Upper lobe of left lung (tissue), 4 donors: ENCODE results near the gene LBX1.

Experiments
- POLR2A ChIP-seq, 4 donors: fragments of 450-650 bp; IDR thresholded peaks; one replicate each; pipeline ENCODE4 v1.5.1; 2016 to 2017; ENCODE audit warnings: antibody characterized with exemption in 4 of 4, mild to moderate bottlenecking in 2 of 4
- TF ChIP-seq, protein P1 (sequence below), 6 experiments: fragments of 450-650 bp in 4 of 6; fragments of 200-600 bp in 2 of 6; sonication (generic) in 2 of 6; IDR thresholded peaks; one replicate each; pipeline ENCODE4 v1.5.1; 2016 to 2019; ENCODE audit warnings: antibody characterized with exemption in 6 of 6

DNA sequence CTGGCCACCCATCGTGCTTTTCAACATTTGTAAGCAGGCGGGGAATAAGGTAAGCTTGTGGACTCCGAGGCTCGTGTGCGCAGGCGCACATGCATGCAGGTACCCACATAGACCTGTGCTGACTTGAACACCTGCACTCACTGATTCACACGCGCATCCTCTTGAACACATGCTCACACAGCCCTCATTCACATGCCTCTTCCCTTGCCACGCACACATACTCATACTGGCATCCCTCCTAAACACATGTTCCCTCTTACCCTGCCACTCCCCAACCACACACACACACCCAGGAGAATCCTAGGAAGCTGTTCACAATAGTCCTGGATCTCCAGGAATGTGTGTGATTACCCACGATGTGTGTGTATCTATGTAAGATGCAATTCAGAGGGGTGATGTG lies 44.1 kb upstream of the LBX1 start:
- TF ChIP-seq, protein P1, sequence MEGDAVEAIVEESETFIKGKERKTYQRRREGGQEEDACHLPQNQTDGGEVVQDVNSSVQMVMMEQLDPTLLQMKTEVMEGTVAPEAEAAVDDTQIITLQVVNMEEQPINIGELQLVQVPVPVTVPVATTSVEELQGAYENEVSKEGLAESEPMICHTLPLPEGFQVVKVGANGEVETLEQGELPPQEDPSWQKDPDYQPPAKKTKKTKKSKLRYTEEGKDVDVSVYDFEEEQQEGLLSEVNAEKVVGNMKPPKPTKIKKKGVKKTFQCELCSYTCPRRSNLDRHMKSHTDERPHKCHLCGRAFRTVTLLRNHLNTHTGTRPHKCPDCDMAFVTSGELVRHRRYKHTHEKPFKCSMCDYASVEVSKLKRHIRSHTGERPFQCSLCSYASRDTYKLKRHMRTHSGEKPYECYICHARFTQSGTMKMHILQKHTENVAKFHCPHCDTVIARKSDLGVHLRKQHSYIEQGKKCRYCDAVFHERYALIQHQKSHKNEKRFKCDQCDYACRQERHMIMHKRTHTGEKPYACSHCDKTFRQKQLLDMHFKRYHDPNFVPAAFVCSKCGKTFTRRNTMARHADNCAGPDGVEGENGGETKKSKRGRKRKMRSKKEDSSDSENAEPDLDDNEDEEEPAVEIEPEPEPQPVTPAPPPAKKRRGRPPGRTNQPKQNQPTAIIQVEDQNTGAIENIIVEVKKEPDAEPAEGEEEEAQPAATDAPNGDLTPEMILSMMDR (IDR thresholded peaks at IDR 0.05) = no peak
- no peak for TF ChIP-seq POLR2A (IDR thresholded peaks at IDR 0.05)
